DMS 273 treated with DMSO at 0.1 percent for 48 hours (cell line): ENCODE data around the gene CHEK1.

ENCODE experiments used
- DNase-seq: peaks from one replicate; lab custom pipeline; 2025; lab: John Stamatoyannopoulos, UW

The CHEK1 gene

GRCh38 chr11:125626288-125626950 is 1.5 kb downstream of the CHEK1 start:
- DNase-seq = no peak

GRCh38 chr11:125627236-125627910 is 2.4 kb downstream of the CHEK1 start:
- no peak for DNase-seq

GRCh38 chr11:125637840-125638239 is 12.9 kb downstream of the CHEK1 start:
- no peak for DNase-seq

- DNase-seq = no peak
These were observed 13.4 kb downstream of the CHEK1 start for GRCh38 chr11:125638315-125638714.

GRCh38 chr11:125645871-125646270 is 20.9 kb downstream of the CHEK1 start:
- no peak for DNase-seq

GRCh38 chr11:125649465-125650166 is 24.7 kb downstream of the CHEK1 start:
- no peak for DNase-seq

GRCh38 chr11:125662689-125663088 is 37.7 kb downstream of the CHEK1 start:
- DNase-seq = no peak

- no peak for DNase-seq
These were observed 38.9 kb downstream of the CHEK1 start for GRCh38 chr11:125663910-125664309.

- DNase-seq = no peak
These were observed 42.2 kb downstream of the CHEK1 start for GRCh38 chr11:125667151-125667550.

GRCh38 chr11:125670172-125670571 is 45.2 kb downstream of the CHEK1 start:
- DNase-seq = no peak

- DNase-seq = no peak
These were observed 46.6 kb downstream of the CHEK1 start for GRCh38 chr11:125671561-125671960.

- no peak for DNase-seq
These were observed 49.2 kb downstream of the CHEK1 start for GRCh38 chr11:125674210-125674609.

- DNase-seq = no peak
These were observed 50.2 kb downstream of the CHEK1 start for GRCh38 chr11:125675196-125675595.

- DNase-seq = no peak
These were observed 54.4 kb downstream of the CHEK1 start for GRCh38 chr11:125679397-125679796.

GRCh38 chr11:125679837-125680236 is 54.9 kb downstream of the CHEK1 start:
- DNase-seq = no peak

GRCh38 chr11:125680747-125681146 is 55.8 kb downstream of the CHEK1 start, which contains the start of gene ACRV1:
Gene ACRV1, minus strand, starts transcription at chr11:125680847. Its CDS starts 67 bp downstream, at chr11:125680780.
- DNase-seq = no peak

GRCh38 chr11:125685228-125685627 is 60.3 kb downstream of the CHEK1 start:
- no peak for DNase-seq

- DNase-seq = no peak
These were observed 63.1 kb downstream of the CHEK1 start for GRCh38 chr11:125688066-125688465.

- no peak for DNase-seq
These were observed 63.7 kb downstream of the CHEK1 start for GRCh38 chr11:125688632-125689031.

- DNase-seq = no peak
These were observed 64.4 kb downstream of the CHEK1 start for GRCh38 chr11:125689274-125689859.

- no peak for DNase-seq
These were observed 65.0 kb downstream of the CHEK1 start for GRCh38 chr11:125690006-125690405.

GRCh38 chr11:125692887-125693286 is 67.9 kb downstream of the CHEK1 start:
- DNase-seq = no peak

GRCh38 chr11:125694951-125695350 is 70.0 kb downstream of the CHEK1 start:
- DNase-seq = no peak
